ENCODE results near the gene GABRP.
"Not testable (repeated sequence)": the region's sequence is repeated elsewhere in the genome, so short reads cannot be mapped to it uniquely, and the experiment has no call there.

GABRP gene

GRCh38 chr5:170792878-170793277 lies 9.4 kb downstream of the GABRP start:
- no peak for DNase-seq (ENCODE audit: low read depth, low spot score)

GRCh38 chr5:170795154-170795553 lies 11.6 kb downstream of the GABRP start:
- DNase-seq (ENCODE audit: low read depth, low spot score) = no peak

GRCh38 chr5:170805666-170806065 lies 22.1 kb downstream of the GABRP start:
- DNase-seq (ENCODE audit: low read depth, low spot score) = no peak

GRCh38 chr5:170809551-170809950 lies 26.0 kb downstream of the GABRP start:
- peak; percentile 68 for DNase-seq (ENCODE audit: low read depth, low spot score)

GRCh38 chr5:170811719-170812118 lies 28.2 kb downstream of the GABRP start:
- DNase-seq (ENCODE audit: low read depth, low spot score) = no peak

- no peak for DNase-seq (ENCODE audit: low read depth, low spot score)
Measured at GRCh38 chr5:170813231-170813630, 29.7 kb downstream of the GABRP start.

GRCh38 chr5:170817195-170817594 lies 33.7 kb downstream of the GABRP start:
- DNase-seq (ENCODE audit: low read depth, low spot score) = no peak

GRCh38 chr5:170818232-170818631 lies 34.7 kb downstream of the GABRP start:
- peak; percentile 67 for DNase-seq (ENCODE audit: low read depth, low spot score)

- peak; percentile 7 for DNase-seq (ENCODE audit: low read depth, low spot score)
Measured at GRCh38 chr5:170819824-170820223, 36.3 kb downstream of the GABRP start.

- no peak for DNase-seq (ENCODE audit: low read depth, low spot score)
Measured at GRCh38 chr5:170821257-170821800, 37.8 kb downstream of the GABRP start.

- no peak for DNase-seq (ENCODE audit: low read depth, low spot score)
Measured at GRCh38 chr5:170826117-170826516, 42.6 kb downstream of the GABRP start.

- DNase-seq (ENCODE audit: low read depth, low spot score) = no peak
Measured at GRCh38 chr5:170832241-170832640, 48.7 kb downstream of the GABRP start.

GRCh38 chr5:170833981-170834380 lies 50.5 kb downstream of the GABRP start:
- DNase-seq (ENCODE audit: low read depth, low spot score) = not testable (repeated sequence)

GRCh38 chr5:170836226-170836625 lies 52.7 kb downstream of the GABRP start:
- DNase-seq (ENCODE audit: low read depth, low spot score) = no peak

GRCh38 chr5:170843870-170844269 lies 60.3 kb downstream of the GABRP start:
- no peak for DNase-seq (ENCODE audit: low read depth, low spot score)

- DNase-seq (ENCODE audit: low read depth, low spot score) = no peak
Measured at GRCh38 chr5:170844651-170845050, 61.1 kb downstream of the GABRP start.

GRCh38 chr5:170846416-170846815 lies 62.9 kb downstream of the GABRP start:
- no peak for DNase-seq (ENCODE audit: low read depth, low spot score)

GRCh38 chr5:170846846-170847245 lies 63.3 kb downstream of the GABRP start:
- DNase-seq (ENCODE audit: low read depth, low spot score) = no peak

GRCh38 chr5:170848033-170848432 lies 64.5 kb downstream of the GABRP start:
- peak; percentile 3 for DNase-seq (ENCODE audit: low read depth, low spot score)

GRCh38 chr5:170849374-170849773 lies 65.8 kb downstream of the GABRP start:
- DNase-seq (ENCODE audit: low read depth, low spot score) = no peak

GRCh38 chr5:170854566-170854965 lies 71.0 kb downstream of the GABRP start:
- DNase-seq (ENCODE audit: low read depth, low spot score) = no peak

GRCh38 chr5:170857066-170857465 lies 73.5 kb downstream of the GABRP start:
- no peak for DNase-seq (ENCODE audit: low read depth, low spot score)

- no peak for DNase-seq (ENCODE audit: low read depth, low spot score)
Measured at GRCh38 chr5:170860415-170860814, 76.9 kb downstream of the GABRP start.

Data from astrocyte of the hippocampus (primary cell).